ENCODE measurements around the gene RAVER2. TPM values are rescaled to one million over a fixed set of nuclear protein-coding genes. Genes with fewer than 3 reads are reported as not detected.

RAVER2 gene
- total RNA-seq, 1 donor from 2014 or later: 11.5 TPM

- DNase-seq (ENCODE audit: low spot score): no peak
Measured at GRCh38 chr1:64877598-64877997, 132.7 kb downstream of the RAVER2 start.

GRCh38 chr1:64878090-64878489 lies 133.2 kb downstream of the RAVER2 start:
- no peak for DNase-seq (ENCODE audit: low spot score)

GRCh38 chr1:64878931-64879611 lies 134.2 kb downstream of the RAVER2 start:
- no peak for DNase-seq (ENCODE audit: low spot score)

DNA sequence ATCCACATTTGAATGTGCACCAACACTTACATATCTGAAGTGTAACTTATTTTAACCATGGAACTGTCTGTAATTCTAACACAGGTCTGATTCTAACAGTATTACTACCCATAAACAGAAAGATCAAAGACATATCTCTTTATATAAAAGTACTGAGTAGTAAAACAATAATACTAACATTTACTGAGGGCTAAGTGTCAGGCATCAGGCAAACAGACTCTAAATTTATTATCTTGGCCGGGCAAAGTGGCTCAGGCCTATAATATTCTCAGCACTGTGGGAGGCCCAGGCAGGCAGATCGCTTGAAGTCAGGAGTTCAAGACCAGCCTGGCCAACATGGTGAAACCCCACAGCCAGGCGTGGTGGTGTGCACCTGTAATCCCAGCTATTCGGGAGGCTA lies 135.6 kb downstream of the RAVER2 start:
- no peak for DNase-seq (ENCODE audit: low spot score)

DNA sequence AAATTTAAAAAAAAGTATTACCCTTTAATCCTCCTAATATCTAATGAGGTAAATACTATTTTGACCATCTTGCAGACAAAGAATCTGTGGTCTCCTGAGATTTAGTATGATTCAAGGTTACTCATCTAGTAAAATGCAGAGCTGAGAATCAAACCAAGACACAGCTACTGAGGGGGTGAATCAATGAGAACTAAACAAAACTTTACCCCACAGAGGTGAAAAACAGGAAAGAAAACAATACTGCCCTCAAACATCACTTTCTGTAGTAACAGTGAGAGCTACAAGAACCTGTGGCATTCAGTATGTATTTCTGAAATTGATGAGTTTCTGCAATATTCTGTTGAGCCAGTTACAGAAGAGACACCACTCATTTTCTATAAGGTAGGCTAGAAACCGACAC lies 136.4 kb downstream of the RAVER2 start:
- no peak for DNase-seq (ENCODE audit: low spot score)

Other genes starting within 250 kb of the RAVER2 start
- 116 TPM for gene JAK1, start 221.5 kb downstream of the RAVER2 start, total RNA-seq

Measured in ureter (tissue), 1 donor.